Peyer's patch (tissue), 4 donors: ENCODE results near the gene KCNE4. TPM values are rescaled to one million over a fixed set of nuclear protein-coding genes. Genes with fewer than 3 reads are reported as not detected.

Experiments used
- DNase-seq, 3 donors: peaks; one replicate each; pipeline ENCODE4 v3.0.0-alpha.2; 2017 to 2019
- H3K27ac ChIP-seq, 4 donors: fragments of 200-600 bp; sonication (generic); one replicate each; pipeline ENCODE4 v1.5.1; 2016 to 2019
- H3K27me3 ChIP-seq, 2 donors: fragments of 200-600 bp; sonication (generic); one replicate each; pipeline ENCODE4 v1.5.1; 2019
- H3K36me3 ChIP-seq, 3 donors: fragments of 200-600 bp; sonication (generic); one replicate each; pipeline ENCODE4 v1.5.1; 2016 to 2019
- H3K4me1 ChIP-seq, 4 donors: fragments of 200-600 bp; sonication (generic); one replicate each; pipeline ENCODE4 v1.5.1; 2016 to 2019
- H3K4me3 ChIP-seq, 4 donors: fragments of 200-600 bp; sonication (generic); 1 replicate in 3 of 4; 2 replicates in 1 of 4; pipeline ENCODE4 v1.5.1; 2016 to 2019; ENCODE audit warnings: mild to moderate bottlenecking in 1 of 4
- H3K9me3 ChIP-seq, 4 donors: fragments of 200-600 bp; sonication (generic); one replicate each; pipeline ENCODE4 v1.5.1; 2016 to 2019; ENCODE audit warnings: mild to moderate bottlenecking in 1 of 4
- CTCF ChIP-seq, 6 experiments: fragments of 450-650 bp in 4 of 6; fragments of 200-600 bp in 2 of 6; sonication (generic) in 1 of 6; IDR thresholded peaks; one replicate each; pipeline ENCODE4 v1.5.1; 2017 to 2019; ENCODE audit warnings: antibody characterized with exemption in 6 of 6, mild to moderate bottlenecking in 3 of 6, moderate library complexity in 1 of 6
- POLR2A ChIP-seq, 2 donors: fragments of 450-650 bp; IDR thresholded peaks; one replicate each; pipeline ENCODE4 v1.5.1; 2017; ENCODE audit warnings: antibody characterized with exemption in 2 of 2, mild to moderate bottlenecking in 2 of 2, moderate library complexity in 2 of 2
- total RNA-seq, 4 donors: library from RNA; depleted of rRNA; stranded (reverse); fragments of >200 nt; gene quantifications; one replicate each; pipeline ENCODE4 v1.1.0, GENCODE V29; 2016

Gene KCNE4
- total RNA-seq, 4 donors from 2014 or later, result 0.35 to 2.5 (median 0.79) TPM

GRCh38 chr2:223042284-223042683 is 9.7 kb upstream of the KCNE4 start:
- TF ChIP-seq POLR2A (IDR thresholded peaks at IDR 0.05) (no peak), CTCF (IDR thresholded peaks at IDR 0.05) (no peak)
- Histone ChIP-seq H3K4me3 (no peak overlapping the region), H3K27me3 (no peaks in the 10 kb centered on the region), H3K9me3 (no peaks in the 10 kb centered on the region), H3K36me3 (no peaks in the 10 kb centered on the region), H3K4me1 (no peaks in the 10 kb centered on the region), H3K27ac (no peak overlapping the region)
- DNase-seq, result no peak

GRCh38 chr2:223042704-223043118 is 9.3 kb upstream of the KCNE4 start:
- no peak for TF ChIP-seq CTCF (IDR thresholded peaks at IDR 0.05)
- no peak for TF ChIP-seq POLR2A (IDR thresholded peaks at IDR 0.05)
- Histone ChIP-seq H3K27me3 (no peaks in the 10 kb centered on the region), H3K4me3 (no peak overlapping the region), H3K36me3 (no peaks in the 10 kb centered on the region), H3K4me1 (no peaks in the 10 kb centered on the region), H3K9me3 (no peaks in the 10 kb centered on the region), H3K27ac (no peak overlapping the region)
- no peak for DNase-seq

GRCh38 chr2:223043164-223043941 is 8.6 kb upstream of the KCNE4 start:
- Histone ChIP-seq H3K9me3 (no peaks in the 10 kb centered on the region), H3K4me1 (no peaks in the 10 kb centered on the region), H3K27me3 (no peaks in the 10 kb centered on the region), H3K36me3 (no peaks in the 10 kb centered on the region), H3K27ac (no peak overlapping the region), H3K4me3 (no peak overlapping the region)
- TF ChIP-seq POLR2A (IDR thresholded peaks at IDR 0.05) (no peak), CTCF (IDR thresholded peaks at IDR 0.05) (no peak)
- DNase-seq, result no peak

GRCh38 chr2:223044092-223044836 is 7.7 kb upstream of the KCNE4 start:
- Histone ChIP-seq H3K27ac (no peak overlapping the region), H3K27me3 (no peaks in the 10 kb centered on the region), H3K36me3 (no peaks in the 10 kb centered on the region), H3K9me3 (no peaks in the 10 kb centered on the region), H3K4me1 (no peaks in the 10 kb centered on the region), H3K4me3 (no peak overlapping the region)
- DNase-seq, result no peak
- no peak for TF ChIP-seq POLR2A (IDR thresholded peaks at IDR 0.05)
- no peak for TF ChIP-seq CTCF (IDR thresholded peaks at IDR 0.05)

- TF ChIP-seq POLR2A (IDR thresholded peaks at IDR 0.05), result no peak
- TF ChIP-seq CTCF (IDR thresholded peaks at IDR 0.05), result no peak
- H3K4me3 ChIP-seq, result no peak overlapping the region
- no peak overlapping the region for H3K27ac ChIP-seq
- no peaks in the 10 kb centered on the region for H3K4me1 ChIP-seq
- DNase-seq, result no peak
- H3K9me3 ChIP-seq, result no peaks in the 10 kb centered on the region
- H3K36me3 ChIP-seq, result no peaks in the 10 kb centered on the region
- H3K27me3 ChIP-seq, result no peaks in the 10 kb centered on the region
Measured at GRCh38 chr2:223044916-223045700, 6.9 kb upstream of the KCNE4 start.
